Activated T-cell treated with anti-CD3 and anti-CD28 coated beads for 1 hour (primary cell): ENCODE data around the gene CASTOR1.

Experiments used
- DNase-seq: peaks from one replicate; pipeline ENCODE4 v3.0.0-alpha.2; 2020; ENCODE audit warnings: low read depth

CASTOR1 gene

GRCh38 chr22:30284666-30285065 is 4.6 kb downstream of the CASTOR1 start:
- DNase-seq, result no peak

DNA sequence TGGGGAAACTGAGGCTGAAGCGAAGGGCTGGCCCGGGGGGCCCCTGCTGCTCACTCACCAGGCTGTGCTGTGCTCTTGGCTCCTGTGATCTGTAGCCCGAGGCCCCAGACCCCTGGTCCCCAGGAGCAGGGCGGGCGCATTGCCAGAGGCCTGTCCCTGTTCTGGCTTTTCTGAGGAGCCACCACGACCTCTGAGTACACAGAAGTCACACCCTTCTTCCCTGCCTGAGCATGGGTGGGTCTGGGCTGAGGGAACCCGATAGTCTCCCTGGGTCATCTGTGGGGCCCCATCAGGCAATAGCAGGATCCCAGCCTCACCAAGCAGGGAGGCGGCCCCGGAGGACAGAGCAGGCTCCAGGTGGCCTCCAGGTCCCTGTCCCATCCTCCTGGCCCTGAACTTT is 5.1 kb downstream of the CASTOR1 start:
- DNase-seq, result no peak

GRCh38 chr22:30283342-30283741 is 6.0 kb downstream of the CASTOR1 start:
- no peak for DNase-seq

- DNase-seq, result no peak
Observed at GRCh38 chr22:30282616-30283046, 6.7 kb downstream of the CASTOR1 start.

GRCh38 chr22:30280505-30280904 is 8.8 kb downstream of the CASTOR1 start:
- DNase-seq, result no peak

- DNase-seq, result no peak
Observed at GRCh38 chr22:30279932-30280331, 9.4 kb downstream of the CASTOR1 start.

DNA sequence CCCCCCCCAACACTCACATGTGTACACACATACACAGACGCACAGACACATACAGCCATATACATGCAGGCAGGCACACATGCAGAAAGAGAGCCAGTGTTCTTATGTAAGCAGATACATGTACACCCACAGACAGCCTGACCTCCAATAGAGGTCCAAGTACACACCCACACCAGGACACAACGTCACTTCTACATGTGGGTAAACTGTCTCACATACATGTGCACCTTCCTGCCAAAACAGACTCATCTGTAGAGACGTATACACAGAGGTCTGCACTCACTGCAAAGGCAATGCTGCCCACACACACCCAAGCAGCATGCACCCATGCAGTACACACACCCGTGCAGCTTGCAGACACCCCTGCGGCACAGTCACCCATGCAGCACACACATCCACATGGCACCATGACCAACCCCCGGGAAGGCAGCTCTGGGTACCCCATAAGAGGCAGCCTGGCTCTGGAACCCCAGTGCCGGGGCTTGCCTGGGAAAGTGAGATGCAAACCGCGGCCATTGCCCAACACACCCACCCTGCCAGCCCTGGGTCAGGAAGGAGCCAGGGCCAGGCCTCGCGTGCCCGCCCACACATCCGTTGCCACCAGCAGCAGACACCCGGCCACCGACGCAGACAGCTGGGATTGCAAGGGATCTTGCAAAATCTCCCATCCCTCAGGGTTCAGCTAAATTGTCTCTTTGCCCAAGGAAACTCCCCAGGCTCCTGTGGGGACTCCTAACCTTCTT is 10.1 kb downstream of the CASTOR1 start:
- no peak for DNase-seq

- DNase-seq, result no peak
Observed at GRCh38 chr22:30277547-30278344, 11.6 kb downstream of the CASTOR1 start.

DNA sequence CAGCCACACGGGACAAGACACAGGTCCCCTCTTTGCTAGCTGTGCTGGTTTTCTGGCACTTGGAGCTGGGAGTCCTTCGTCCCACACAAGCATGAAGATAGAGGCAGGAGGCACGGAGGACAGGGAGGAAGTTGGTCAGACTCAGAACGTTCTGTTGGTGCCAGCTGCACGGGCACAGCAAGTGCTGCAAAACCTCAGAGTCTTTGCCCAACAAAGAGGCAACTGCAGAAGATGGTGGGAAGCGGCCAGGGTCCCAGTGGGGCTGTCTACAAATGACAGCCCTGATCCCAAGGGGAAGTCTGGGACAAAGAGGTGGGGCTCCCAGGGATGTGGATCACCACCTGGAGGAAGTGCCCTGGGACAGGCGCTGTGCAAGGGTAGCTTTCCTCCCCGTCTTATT is 13.3 kb downstream of the CASTOR1 start:
- no peak for DNase-seq

- no peak for DNase-seq
Observed at GRCh38 chr22:30275625-30276024, 13.7 kb downstream of the CASTOR1 start.

- DNase-seq, result no peak
Observed at GRCh38 chr22:30274437-30274812, 14.9 kb downstream of the CASTOR1 start.

DNA sequence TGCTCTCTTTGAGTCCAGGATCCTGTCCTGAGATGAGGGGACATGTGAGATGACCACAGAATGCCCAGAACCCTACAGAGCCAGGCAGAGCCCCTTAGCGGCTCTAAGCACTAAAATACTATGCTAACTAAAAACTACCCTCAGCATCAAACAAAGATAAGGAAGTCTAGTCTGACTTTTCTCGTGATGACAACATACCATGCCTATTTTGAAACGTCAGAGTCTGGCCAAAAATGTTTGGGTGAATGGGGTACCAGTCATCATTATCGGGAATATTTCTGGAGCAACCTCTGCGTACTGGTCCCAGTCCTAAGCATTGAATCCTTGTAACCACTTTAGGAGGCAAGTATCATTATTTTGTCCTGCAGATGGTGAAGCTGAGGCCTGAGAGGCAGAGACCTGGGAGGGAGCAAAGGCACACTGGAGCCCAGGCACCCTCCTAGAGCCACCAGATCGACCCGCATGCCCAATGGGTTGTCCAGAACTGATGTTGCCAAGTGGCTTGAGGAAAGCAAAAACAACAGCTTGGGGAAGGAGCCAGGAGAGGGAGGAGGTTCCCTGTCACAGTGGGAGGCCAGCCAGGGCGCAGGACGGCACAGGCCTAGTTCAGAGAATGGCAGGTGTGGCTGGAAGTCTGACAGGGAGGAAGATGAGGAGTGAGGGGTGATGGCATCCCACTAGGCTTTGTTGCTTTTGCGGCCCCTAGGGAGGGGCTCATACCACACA is 15.4 kb downstream of the CASTOR1 start:
- no peak for DNase-seq

GRCh38 chr22:30272781-30273601 is 16.3 kb downstream of the CASTOR1 start:
- DNase-seq, result no peak

DNA sequence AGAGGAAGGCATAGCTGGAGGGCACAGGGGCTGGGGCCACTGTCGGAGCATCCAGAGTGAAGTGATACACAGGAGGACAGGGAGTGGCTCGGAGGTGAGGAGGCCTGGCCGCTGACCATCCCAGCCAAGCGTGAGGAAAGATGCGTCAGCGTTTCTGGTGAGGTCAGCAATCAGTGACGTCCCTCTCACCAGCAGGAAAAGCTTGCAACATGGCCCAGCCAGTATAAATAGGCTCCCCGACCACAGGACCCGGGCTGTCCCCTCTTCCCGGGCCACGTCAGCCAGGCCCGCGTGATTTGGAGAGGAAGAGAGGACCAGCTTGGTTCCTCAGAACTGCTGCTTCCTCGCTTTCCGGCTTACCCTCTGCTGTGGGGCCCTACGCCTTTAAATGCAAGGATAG is 18.5 kb downstream of the CASTOR1 start:
- no peak for DNase-seq

GRCh38 chr22:30268331-30268730 is 21.0 kb downstream of the CASTOR1 start:
- no peak for DNase-seq

DNA sequence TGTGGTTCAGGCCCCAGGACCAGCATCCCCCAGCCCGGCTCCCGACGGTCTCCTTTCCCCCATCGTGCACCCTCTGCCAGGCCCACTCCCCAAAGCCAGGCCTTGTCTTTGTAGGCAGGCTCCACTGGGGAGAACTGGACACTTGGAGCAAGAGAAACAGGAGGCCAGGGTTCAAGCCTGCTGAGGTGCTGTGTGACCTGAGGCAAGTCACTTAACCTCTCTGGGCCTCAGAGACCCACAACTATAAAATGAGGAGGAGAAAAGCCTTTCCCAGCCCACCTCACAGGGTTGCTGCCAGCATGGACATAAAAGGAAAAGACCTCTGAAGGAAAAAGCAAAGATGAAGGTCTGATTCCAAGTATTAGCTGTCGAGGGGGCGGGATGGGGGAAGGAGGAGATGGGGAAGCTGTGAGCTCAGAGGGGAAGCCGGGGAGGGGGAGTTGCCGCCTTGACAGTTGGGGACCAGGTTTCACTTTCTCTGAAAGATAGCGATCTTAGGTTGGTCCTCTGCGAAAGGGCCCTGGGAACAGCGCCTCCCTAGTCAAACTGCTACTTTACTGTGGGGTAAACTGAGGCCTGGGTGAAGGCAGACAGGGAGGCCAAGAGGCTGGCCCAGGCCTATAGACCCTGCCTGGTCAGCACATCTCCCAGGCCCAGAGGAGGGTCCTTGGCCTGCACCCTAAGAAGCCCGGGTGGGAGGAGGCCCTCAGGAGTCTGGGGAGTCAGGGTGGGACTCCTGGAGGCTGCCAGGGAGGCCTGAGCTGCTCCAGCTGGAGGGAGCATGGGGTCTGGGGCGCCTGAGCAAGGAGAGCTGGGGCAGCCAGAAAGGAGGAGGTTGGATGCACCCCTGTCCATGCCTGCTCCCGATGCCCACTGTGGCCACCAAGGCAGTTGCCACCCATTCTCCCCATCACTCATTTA is 21.7 kb downstream of the CASTOR1 start:
- no peak for DNase-seq

- peak; percentile 51 for DNase-seq
Observed at GRCh38 chr22:30266445-30267381, 22.6 kb downstream of the CASTOR1 start, which contains the start of gene OSM. OSM (minus strand) TSS chr22:30266851; CDS start chr22:30266799, 52 bp downstream.

- peak; percentile 69 for DNase-seq
Observed at GRCh38 chr22:30265823-30266444, 23.4 kb downstream of the CASTOR1 start.

- DNase-seq, result no peak
Observed at GRCh38 chr22:30265131-30265720, 24.1 kb downstream of the CASTOR1 start.
